ENCODE results near the gene DYNC1I2.

The DYNC1I2 gene

GRCh38 chr2:171687287-171688128, at the start of gene DYNC1I2:
Gene DYNC1I2, plus strand, starts transcription at chr2:171687469. Its CDS starts 2,687 bp downstream, at chr2:171690156.
- DNase-seq: peak; percentile 98
- in situ Hi-C loops (cut with MboI; ENCODE audit: low pct_unique_long_range_greater_than_20kb, low sequenced_read_pairs): no loop called here

- no peak for DNase-seq
- in situ Hi-C loops (cut with MboI; ENCODE audit: low pct_unique_long_range_greater_than_20kb, low sequenced_read_pairs): no loop called here
Observed at GRCh38 chr2:171651667-171652415, 35.4 kb upstream of the DYNC1I2 start.

- DNase-seq: no peak
- in situ Hi-C loops (cut with MboI; ENCODE audit: low pct_unique_long_range_greater_than_20kb, low sequenced_read_pairs): no loop called here
Observed at GRCh38 chr2:171652416-171652785, 34.9 kb upstream of the DYNC1I2 start.

GRCh38 chr2:171655586-171655985, 31.7 kb upstream of the DYNC1I2 start:
- in situ Hi-C loops (cut with MboI; ENCODE audit: low pct_unique_long_range_greater_than_20kb, low sequenced_read_pairs): no loop called here
- peak; percentile 90 for DNase-seq

- in situ Hi-C loops (cut with MboI; ENCODE audit: low pct_unique_long_range_greater_than_20kb, low sequenced_read_pairs): no loop called here
- no peak for DNase-seq
Observed at GRCh38 chr2:171667041-171667440, 20.2 kb upstream of the DYNC1I2 start.

- no peak for DNase-seq
- in situ Hi-C loops (cut with MboI; ENCODE audit: low pct_unique_long_range_greater_than_20kb, low sequenced_read_pairs): no loop called here
Observed at GRCh38 chr2:171668183-171668582, 19.1 kb upstream of the DYNC1I2 start.

GRCh38 chr2:171669121-171669520, 18.1 kb upstream of the DYNC1I2 start:
- in situ Hi-C loops (cut with MboI; ENCODE audit: low pct_unique_long_range_greater_than_20kb, low sequenced_read_pairs): no loop called here
- DNase-seq: no peak

GRCh38 chr2:171670655-171671054, 16.6 kb upstream of the DYNC1I2 start:
- in situ Hi-C loops (cut with MboI; ENCODE audit: low pct_unique_long_range_greater_than_20kb, low sequenced_read_pairs): no loop called here
- DNase-seq: no peak

GRCh38 chr2:171671867-171672266, 15.4 kb upstream of the DYNC1I2 start:
- in situ Hi-C loops (cut with MboI; ENCODE audit: low pct_unique_long_range_greater_than_20kb, low sequenced_read_pairs): no loop called here
- no peak for DNase-seq

- in situ Hi-C loops (cut with MboI; ENCODE audit: low pct_unique_long_range_greater_than_20kb, low sequenced_read_pairs): no loop called here
- no peak for DNase-seq
Observed at GRCh38 chr2:171673905-171674304, 13.4 kb upstream of the DYNC1I2 start.

GRCh38 chr2:171675810-171676345, 11.4 kb upstream of the DYNC1I2 start:
- in situ Hi-C loops (cut with MboI; ENCODE audit: low pct_unique_long_range_greater_than_20kb, low sequenced_read_pairs): no loop called here
- no peak for DNase-seq

GRCh38 chr2:171678619-171679018, 8.7 kb upstream of the DYNC1I2 start:
- in situ Hi-C loops (cut with MboI; ENCODE audit: low pct_unique_long_range_greater_than_20kb, low sequenced_read_pairs): no loop called here
- no peak for DNase-seq

- DNase-seq: no peak
Observed at GRCh38 chr2:171688129-171688465, 828 bp downstream of the DYNC1I2 start.

GRCh38 chr2:171692331-171692730, 5.1 kb downstream of the DYNC1I2 start:
- DNase-seq: no peak
- in situ Hi-C loops (cut with MboI; ENCODE audit: low pct_unique_long_range_greater_than_20kb, low sequenced_read_pairs): no loop called here

More at GRCh38 chr2:171688129-171688465, 828 bp downstream of the DYNC1I2 start:
- in situ Hi-C loops (cut with MboI; ENCODE audit: low pct_unique_long_range_greater_than_20kb, low sequenced_read_pairs): no loop called here

- in situ Hi-C loops (cut with MboI; ENCODE audit: low pct_unique_long_range_greater_than_20kb, low sequenced_read_pairs): loop anchor here (25.0 kb wide), 2 partner anchors 409 to 759 kb away; partner anchors contain the start of gene DLX2
- no peak for DNase-seq
Observed at GRCh38 chr2:171702781-171703556, 15.7 kb downstream of the DYNC1I2 start.

- in situ Hi-C loops (cut with MboI; ENCODE audit: low pct_unique_long_range_greater_than_20kb, low sequenced_read_pairs): loop anchor here (25.0 kb wide), 2 partner anchors 409 to 759 kb away; partner anchors contain the start of gene DLX2
- peak; percentile 52 for DNase-seq
Observed at GRCh38 chr2:171703574-171704347, 16.5 kb downstream of the DYNC1I2 start.

- in situ Hi-C loops (cut with MboI; ENCODE audit: low pct_unique_long_range_greater_than_20kb, low sequenced_read_pairs): loop anchor here (25.0 kb wide), 2 partner anchors 406 to 756 kb away; partner anchors contain the start of gene DLX2
- DNase-seq: peak; percentile 68
Observed at GRCh38 chr2:171706152-171706803, 19.0 kb downstream of the DYNC1I2 start.

- DNase-seq: no peak
- in situ Hi-C loops (cut with MboI; ENCODE audit: low pct_unique_long_range_greater_than_20kb, low sequenced_read_pairs): loop anchor here (25.0 kb wide), 2 partner anchors 405 to 755 kb away; partner anchors contain the start of gene DLX2
Observed at GRCh38 chr2:171707752-171708151, 20.5 kb downstream of the DYNC1I2 start.
